Measurements from ENCODE around the gene LY6G5C.

DNA sequence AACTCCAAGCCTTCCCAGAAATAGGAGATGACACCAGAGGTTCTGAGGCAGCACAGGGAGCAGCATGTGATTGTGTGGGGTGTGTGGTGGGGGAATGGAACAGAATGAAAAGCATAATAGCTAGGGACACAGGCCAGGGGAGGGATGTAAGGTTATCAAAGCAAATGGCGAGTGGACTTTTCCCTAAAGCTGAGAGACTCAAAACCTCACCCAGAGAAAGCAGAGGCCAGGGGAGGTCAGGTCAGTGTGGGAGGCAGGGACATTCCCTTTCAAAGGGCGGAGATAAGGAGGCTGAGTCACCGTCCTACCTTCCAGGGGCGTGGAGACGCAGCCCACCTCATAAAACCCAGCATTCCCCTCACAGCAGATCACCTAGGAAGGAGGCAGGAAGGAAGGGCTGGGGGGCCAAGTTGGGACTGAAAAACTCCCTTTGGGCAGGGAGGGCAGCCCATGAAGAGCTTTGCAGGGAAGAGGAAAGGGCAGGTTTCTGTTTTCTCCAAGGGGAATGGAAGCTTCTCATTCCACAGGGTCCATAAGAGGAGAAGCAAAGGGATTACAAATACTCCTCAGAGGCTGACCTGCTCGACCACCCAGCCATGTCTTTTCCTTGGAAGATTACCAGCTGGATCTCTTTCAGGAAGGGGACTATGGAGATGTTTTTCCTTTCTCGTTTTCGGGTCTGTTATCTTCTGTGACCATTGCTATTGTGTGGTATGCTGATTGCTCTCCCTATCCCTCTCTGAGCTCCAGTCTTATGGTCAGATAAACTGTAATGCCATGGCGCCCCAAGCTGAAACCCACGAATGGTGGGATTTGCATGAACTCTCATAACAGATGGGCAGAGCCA lies 9.6 kb upstream of the LY6G5C start:
- TF ChIP-seq, protein P1, sequence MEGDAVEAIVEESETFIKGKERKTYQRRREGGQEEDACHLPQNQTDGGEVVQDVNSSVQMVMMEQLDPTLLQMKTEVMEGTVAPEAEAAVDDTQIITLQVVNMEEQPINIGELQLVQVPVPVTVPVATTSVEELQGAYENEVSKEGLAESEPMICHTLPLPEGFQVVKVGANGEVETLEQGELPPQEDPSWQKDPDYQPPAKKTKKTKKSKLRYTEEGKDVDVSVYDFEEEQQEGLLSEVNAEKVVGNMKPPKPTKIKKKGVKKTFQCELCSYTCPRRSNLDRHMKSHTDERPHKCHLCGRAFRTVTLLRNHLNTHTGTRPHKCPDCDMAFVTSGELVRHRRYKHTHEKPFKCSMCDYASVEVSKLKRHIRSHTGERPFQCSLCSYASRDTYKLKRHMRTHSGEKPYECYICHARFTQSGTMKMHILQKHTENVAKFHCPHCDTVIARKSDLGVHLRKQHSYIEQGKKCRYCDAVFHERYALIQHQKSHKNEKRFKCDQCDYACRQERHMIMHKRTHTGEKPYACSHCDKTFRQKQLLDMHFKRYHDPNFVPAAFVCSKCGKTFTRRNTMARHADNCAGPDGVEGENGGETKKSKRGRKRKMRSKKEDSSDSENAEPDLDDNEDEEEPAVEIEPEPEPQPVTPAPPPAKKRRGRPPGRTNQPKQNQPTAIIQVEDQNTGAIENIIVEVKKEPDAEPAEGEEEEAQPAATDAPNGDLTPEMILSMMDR (IDR thresholded peaks at IDR 0.05), result no peak
- TF ChIP-seq POLR2AphosphoS5 (IDR thresholded peaks at IDR 0.05; ENCODE audit: low read depth, low read length) (no peak), SIN3A (IDR thresholded peaks at IDR 0.05; ENCODE audit: borderline replicate concordance, insufficient read depth, low read depth, low read length) (no peak), TCF7L2 (IDR thresholded peaks at IDR 0.05; ENCODE audit: low read depth, low read length) (no peak)
- TF ChIP-seq, protein P2, sequence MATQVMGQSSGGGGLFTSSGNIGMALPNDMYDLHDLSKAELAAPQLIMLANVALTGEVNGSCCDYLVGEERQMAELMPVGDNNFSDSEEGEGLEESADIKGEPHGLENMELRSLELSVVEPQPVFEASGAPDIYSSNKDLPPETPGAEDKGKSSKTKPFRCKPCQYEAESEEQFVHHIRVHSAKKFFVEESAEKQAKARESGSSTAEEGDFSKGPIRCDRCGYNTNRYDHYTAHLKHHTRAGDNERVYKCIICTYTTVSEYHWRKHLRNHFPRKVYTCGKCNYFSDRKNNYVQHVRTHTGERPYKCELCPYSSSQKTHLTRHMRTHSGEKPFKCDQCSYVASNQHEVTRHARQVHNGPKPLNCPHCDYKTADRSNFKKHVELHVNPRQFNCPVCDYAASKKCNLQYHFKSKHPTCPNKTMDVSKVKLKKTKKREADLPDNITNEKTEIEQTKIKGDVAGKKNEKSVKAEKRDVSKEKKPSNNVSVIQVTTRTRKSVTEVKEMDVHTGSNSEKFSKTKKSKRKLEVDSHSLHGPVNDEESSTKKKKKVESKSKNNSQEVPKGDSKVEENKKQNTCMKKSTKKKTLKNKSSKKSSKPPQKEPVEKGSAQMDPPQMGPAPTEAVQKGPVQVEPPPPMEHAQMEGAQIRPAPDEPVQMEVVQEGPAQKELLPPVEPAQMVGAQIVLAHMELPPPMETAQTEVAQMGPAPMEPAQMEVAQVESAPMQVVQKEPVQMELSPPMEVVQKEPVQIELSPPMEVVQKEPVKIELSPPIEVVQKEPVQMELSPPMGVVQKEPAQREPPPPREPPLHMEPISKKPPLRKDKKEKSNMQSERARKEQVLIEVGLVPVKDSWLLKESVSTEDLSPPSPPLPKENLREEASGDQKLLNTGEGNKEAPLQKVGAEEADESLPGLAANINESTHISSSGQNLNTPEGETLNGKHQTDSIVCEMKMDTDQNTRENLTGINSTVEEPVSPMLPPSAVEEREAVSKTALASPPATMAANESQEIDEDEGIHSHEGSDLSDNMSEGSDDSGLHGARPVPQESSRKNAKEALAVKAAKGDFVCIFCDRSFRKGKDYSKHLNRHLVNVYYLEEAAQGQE (IDR thresholded peaks at IDR 0.05; ENCODE audit: insufficient read depth in 1 of 2, low read depth in 2 of 2, low read length in 1 of 2), result no peak

All from Panc1 (cell line).